Occipital lobe (tissue), 2 donors: ENCODE measurements around the gene UST. TPM values are rescaled to one million over a fixed set of nuclear protein-coding genes. Genes with fewer than 3 reads are reported as not detected.

ENCODE experiments used
- DNase-seq: peaks from one replicate; lab custom pipeline; 2025; lab: John Stamatoyannopoulos, UW
- total RNA-seq: library from RNA; depleted of rRNA; stranded (reverse); fragments of >200 nt; gene quantifications from one replicate; pipeline ENCODE4 v1.2.3, GENCODE V29; 2014

The UST gene
- total RNA-seq, 1 donor from 2014 or later: 48.5 TPM

DNA sequence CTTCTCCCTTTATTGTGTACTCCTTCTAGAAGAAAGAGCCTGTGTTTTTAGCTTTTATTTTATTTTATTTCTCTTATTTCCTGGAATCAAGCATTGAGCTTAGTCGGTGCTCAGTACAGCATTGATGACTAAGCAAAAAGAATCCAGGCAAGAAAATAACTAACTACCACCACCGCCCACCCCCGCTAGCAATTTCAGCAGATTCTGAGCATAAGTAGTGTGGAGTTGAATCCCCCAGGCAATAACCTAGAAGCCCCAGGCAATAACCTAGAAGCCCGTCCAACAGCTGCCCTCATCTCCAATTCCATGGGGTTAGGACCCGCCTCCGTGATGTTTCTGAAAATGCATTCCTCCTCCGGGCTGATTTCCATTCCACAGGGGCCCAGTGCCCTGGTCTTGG lies 312.7 kb downstream of the UST start:
- no peak for DNase-seq

DNA sequence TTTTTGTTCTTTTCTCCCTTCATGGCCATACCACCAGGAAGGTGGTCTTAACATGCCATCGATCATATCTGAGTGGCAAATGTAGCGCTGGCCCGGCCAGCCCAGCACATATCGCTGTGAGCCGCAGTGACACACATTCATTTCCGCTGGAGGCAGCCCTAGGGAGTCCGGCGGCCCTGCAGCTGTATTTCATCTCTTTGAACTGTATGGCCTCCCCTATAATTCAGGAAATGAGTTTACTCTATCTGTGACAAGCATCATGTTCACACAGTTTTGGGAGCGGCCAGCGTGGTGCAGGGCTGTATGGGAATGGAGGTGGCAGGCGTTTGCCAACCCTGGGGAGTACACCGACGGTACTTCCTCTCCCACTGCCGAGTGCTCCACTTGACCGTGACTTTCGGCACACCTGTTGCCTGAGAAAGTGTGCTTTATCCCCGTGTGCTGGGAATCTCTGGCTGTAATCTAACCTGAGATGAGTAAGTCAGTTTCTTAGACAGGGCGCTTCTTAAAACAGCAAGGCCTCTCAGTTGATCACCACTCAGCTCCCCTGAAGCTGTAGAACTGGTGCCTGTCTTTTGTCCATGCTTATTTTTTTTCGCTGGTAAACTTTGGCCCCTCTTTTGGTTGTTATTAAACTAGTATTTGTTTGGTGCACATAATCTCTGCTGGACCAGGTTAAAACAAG lies 313.6 kb downstream of the UST start:
- DNase-seq: no peak

DNA sequence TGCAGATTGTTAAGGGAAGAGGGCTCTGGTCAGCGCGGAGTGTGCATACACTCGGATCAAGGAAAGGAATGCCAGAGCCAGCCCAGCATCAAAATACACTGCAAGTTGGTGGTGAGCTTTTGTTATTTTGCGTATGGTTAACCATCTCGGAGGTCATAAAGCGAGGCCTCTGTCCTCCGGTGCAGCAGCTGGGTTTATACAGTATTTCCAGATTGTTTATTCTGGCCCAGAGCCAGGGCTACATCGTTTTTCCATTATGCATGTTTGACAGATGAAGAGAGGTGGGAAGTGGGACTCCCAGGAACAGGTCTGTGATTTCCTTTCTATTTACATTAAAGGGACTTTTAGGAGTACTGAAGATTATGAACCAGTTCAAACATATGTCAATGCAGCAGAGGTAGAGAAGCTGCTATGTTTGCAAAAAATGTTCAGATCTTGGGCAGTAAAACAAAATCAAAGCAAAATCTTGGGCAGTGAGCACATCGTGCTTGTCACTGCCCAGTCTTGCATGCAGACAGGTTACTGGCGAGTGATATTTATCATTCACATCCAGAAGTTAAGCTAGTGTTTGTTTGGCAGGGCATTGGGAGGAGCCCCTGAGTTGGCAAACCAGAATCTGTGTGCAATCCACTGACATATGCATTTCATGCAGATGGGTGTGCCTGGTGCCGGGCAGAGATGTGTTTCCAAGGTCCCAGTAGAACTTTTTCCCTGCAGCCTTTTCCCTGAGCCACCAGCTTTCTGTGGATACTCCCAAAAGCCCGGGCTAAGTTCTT lies 314.3 kb downstream of the UST start:
- no peak for DNase-seq

DNA sequence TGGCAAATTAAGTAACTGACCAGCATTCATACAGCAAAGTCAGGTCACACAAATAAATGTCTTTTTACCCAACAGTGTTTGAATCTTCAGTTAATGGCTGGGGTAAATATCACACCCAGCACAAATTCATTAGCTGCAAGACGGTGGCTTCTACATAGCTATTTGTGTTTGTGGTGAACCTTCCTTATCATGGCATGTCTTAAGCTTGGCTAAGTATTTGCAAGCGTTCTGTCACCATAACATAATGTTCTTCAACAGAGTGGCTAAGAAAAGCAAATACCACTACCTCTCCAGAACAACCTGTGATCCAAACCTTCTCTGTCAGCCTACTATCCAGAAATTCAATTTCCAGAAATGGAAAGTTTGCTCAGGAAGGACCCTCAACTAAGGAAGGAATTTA lies 315.1 kb downstream of the UST start:
- no peak for DNase-seq

DNA sequence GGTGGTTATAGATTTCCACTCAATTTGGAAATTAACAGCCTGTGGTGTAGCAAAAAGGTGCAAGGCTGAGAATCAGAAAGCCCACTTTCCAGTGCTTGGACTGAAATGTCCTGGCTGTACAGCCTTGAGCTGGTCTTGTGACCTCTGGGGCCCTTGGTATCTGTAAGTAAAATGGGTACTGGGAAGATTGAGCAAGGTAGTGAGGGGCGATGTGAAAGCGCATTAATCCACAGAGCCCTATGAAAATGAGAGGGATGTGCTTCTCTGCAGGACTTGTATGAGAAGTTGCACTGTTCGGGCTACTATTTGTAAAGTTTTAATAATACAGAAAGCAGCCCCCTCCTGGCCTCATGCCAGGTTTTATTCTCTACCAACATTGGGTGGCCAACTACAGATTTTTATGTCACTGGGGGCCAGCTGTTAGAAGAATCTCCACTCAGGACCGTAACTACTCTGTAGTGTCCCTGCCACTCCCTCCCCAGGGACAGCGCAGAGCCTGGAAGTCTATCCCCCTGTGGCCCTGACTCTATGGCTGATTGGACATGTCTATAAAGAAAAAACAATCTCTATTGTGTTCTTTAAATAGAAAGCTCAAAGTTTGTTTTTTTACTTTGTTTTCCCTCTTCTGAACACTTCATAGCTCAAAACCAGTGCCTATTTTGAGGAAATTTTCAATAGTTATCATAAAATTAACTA lies 316.0 kb downstream of the UST start:
- DNase-seq: no peak

DNA sequence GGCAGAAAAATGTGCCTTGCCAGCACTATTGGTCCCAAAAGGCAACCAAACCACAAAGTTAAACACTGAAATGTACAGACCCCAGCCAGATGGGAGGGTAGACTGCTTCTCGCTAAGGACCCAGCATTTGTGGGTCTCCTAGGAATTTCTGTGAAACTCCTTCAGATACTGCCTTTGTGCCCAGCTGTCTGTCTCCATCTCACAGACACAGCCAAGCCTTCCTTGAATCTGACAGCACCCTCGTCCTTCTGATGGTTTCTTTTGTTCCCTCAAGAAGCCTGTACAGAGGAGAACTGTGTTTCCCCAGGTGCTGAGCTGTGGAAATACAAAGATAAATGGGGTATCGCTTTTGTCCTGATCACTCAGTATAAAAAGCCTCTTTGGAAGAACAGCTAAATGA lies 316.6 kb downstream of the UST start:
- DNase-seq: no peak

DNA sequence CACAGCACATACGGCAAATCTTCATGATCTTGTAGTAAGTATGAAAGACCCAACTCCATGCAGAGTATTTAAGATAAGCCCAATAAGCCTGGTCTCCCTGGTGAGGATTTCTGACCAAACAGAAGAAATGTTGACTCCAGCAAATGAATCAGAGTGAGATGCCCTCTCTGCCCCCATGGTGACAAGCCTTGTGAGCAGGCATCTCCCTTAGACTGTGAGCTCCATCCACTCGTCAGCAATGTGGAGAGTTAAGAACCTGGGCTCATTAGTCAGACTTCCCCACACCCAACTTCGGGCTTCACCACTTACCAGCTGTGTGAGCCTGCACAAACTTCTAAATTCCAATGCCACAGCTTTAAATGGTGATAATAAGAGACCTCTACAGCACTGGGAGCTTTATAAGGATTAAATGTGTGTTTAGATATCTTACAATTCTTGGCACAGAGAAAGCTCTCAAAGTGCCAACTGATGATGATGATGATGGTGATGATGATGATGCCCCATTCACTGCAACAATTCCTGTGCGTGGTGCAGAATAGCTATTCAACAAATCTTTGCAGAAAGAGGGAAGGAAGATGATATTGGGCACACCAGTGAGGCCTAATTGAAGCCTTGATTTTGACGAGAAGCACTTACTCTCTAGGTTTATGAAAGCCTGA lies 317.3 kb downstream of the UST start:
- DNase-seq: no peak

DNA sequence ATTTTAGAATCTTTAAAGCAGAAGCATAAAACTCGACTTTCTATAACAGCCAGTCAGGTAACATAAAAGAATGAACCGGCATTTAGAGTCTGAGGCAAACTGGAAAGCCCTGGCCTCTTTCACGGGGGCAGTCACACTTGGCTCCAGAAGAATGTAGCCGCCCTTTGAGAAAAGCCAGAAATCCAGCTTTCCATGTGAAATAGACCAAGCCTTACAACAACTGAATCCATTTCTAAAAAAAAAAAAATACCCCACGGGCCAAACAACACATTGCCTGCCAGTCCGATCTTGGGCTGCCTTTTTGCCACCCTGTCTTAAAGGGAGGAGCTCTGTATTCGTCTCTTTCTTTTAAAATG lies 317.8 kb downstream of the UST start:
- DNase-seq: no peak

DNA sequence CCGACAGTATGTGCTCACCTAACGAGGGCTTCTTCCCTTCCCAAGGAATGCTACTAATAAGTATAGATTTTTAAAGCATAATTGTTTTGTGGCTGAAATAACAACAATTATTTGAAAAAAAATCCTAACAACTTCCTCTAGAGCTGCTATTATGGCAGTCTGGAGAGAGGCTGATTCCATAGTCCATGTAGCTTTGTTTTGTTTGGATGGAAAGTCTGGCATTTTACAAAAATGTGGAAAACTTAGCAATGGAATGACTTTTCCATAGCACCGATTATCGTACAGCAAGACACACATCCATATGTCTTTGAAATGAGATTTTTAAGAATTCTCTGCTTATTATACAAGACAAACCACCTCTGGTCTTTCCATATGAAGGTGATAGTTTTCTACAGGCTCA lies 318.3 kb downstream of the UST start:
- DNase-seq: no peak

DNA sequence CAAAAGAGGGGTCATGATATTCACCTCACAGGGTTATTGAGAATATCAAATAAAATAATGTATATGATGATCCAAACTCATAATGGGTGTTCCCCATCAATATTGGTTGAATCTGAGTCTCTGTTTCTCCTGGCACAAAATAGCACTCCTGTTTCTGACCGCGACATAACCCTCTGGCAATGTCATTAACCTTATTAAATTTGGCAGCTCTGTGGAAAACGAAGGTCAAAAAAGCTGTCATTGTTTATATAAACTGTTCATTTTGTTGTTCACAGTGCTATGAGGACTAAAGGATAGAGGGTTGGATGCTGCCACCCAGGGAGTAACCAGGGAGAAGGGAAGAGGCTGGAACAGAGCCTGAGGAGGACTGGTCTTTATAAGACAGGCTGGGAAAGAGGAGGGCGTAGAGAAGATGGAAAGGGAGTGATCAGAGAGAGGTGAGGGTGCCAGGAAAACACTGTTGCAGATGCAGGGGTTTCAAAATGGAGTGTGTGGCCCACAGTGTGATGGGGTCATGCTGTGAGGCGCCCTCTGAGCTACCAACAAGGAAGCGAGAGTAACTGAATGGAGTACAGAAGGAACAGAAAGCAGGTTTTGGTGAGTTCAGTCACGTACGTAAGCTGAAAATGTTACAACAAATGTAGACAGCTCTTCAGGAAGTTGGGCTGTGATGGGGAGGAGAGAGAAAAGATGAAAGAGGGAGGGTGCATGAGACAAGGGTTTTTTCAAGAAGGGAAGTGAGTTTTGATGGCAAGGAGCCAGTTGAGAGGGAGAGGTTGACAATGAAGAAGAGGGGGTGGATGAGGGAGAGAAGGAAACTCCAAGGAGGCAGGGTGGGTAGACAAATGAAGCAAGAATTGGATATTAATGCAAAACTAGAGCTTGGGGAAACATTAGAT lies 319.1 kb downstream of the UST start:
- no peak for DNase-seq

DNA sequence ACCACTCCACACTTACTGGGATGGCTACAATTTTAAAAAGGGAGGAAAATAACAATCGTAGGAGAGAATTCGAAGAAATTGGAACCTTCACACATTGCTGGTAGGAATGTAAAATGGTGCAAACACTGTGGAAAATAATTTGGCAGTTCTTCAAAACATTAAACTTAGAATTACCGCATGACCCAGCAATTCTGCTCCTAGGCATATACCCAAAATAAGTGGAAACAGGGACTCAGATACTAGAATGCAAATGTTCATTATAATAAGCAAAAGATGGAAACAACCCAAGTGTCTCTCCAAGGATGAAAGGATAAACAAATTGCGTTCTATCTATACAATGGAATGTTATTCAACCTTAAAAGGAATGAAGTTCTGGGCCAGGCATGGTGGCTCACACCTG lies 325.2 kb downstream of the UST start:
- no peak for DNase-seq

DNA sequence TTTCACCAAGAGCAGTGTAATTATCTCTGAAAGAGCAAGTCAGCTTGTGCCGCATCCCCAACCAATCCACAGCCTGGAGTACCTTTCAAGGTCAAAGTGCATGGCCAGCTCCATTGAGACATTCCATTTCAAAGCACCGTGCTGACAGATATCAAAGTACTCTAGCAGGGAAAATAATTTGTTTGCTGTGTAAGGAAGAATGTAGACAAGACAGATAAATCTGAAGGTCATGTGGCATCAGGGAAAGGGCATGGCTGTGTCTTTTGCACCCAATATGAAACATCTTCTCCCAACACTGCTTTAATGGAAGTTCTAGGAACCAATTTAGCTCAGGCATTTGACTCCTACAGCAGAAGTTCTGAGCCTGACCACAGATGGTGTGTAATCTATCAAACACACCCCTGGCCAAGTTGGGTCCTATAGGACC lies 328.0 kb downstream of the UST start:
- DNase-seq: no peak

DNA sequence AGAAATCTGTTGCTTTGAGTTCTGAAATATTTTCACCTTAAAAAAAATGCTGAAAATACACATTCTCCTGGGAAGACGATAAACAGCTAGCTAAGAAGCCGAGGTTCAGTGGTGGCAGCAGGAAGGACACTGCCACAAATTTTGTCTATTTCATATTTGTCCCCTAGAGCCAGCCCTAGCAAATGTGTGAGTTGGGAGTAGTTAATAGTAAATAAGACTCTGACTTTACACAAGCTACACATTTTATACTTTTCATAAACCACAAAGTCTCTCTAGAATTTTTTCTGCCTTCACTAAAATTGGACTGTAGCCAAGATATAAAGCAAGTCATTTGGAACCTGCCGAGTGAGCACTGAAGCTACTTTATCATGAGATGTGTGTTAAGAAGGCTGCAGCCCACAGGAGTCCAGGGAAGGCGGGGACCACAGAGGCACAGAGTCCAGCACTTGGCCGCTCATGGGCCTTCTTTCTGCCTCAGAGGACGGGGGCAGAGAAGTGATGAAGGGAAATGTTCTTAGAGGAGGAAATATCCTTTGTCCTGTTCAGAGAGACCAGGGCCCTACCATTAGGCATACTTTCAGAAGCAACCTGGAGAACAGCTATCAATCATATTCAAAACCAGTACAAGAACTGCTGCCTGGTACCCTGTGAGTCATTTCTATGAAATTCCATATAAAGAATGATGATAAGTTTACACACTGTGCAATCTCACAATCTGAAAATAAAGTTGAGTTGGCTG lies 329.0 kb downstream of the UST start:
- no peak for DNase-seq

DNA sequence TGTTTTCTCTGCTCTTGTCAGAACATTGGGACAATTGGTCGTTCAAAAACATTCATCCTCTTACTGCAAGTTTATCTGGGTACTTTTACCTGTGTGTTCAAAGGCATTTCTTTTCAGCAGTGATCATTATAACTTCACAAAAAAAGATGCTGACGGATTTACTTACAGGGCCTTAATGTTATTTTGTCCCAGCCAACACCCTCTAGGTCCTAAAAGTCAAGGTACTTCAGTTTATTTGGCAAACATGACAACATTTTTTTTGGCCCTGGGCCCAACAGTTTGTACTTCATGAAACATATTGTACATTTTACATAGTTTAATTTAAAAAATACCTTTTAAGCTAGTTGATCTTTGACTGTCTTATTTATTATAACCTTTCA lies 329.5 kb downstream of the UST start:
- no peak for DNase-seq

DNA sequence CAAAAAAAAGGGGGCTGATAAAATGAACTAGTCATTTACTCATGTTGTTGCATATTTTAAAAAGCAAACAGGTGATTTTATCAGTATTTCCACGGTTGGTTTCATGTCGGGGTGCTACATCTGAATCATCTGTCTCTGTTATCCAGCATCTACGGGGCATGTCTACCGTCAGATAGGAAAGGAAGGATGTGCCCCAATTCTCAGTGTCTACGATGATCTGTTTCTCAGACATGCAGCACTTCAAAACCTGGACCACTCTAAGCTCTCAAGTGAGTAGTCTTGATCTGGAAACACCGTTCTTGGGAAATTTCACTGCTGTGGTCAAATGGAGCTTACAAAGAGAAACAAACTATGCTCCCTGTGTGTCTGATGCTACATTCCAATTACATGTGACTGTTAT lies 330.4 kb downstream of the UST start:
- DNase-seq: no peak

DNA sequence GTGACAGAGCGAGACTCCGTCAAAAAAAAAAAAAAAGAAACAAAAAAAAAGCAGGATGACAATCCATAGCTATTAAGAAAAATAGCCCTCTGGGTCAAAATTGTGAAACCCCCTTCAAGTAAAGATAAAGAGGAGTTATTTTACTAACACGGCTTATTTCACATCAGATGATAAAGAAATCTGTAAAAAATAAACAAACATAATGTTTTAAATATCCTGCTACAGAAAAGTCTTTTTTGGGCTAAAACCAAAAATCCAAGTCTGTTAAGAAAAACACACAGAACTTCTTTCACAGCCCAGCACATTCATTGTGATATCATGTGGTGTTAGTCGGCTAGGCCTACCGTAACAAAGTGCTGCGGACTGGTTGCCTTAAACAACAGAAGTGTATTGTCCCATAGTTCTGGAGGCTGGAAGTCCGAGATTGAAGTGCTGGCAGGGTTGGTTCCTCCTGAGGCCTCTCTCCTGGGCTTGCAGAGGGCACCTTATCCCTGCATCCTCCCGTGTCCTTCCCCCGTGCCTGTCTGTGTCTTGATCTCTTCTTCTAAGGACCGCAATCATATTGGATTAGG lies 331.5 kb downstream of the UST start:
- DNase-seq: no peak

DNA sequence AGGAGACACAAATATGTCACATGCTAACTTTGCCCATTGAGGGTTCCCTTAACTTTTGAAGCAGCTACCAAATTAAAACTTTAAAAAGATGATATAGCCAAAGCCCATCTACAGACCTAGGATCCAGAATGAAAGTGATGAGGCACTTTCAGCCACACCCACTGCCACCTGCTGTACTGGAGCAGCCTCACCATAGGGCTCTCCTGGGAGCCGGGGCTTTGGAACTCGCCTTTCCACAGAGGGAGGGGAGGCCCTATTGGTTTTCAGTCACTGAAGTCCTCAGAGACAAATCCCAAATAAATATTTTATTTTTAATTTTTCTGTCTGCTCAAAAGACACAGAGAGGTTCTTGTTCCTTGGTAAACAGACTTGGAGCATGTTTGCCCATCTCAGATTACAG lies 332.6 kb downstream of the UST start:
- no peak for DNase-seq

DNA sequence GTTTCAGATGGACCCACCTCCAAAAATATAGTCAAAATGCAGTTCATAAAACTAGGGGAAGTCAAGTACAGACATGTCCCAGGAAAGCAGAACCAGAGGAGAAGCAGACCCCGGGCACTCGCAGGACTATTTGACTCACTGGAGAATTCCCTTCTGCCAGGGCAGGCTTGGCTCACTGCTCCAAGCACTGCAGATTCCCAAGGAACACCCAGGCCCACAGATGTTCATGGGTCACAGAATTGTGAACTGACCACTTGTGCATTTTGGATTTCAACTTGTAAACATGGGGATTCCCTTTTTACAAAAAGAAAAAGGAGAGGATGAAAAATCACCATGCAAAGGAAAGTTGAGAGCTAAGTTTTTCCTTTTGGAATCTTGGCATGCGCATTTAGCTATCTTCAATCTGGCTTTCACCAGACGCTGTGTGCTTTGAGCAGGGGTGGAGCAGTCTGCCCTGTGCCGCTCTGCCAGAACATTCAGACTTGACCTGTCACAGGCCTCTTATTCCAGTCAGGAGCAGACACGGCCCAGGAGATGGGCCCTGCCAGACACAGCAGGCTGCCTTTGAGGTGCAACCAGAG lies 333.2 kb downstream of the UST start:
- peak; percentile 14 for DNase-seq

DNA sequence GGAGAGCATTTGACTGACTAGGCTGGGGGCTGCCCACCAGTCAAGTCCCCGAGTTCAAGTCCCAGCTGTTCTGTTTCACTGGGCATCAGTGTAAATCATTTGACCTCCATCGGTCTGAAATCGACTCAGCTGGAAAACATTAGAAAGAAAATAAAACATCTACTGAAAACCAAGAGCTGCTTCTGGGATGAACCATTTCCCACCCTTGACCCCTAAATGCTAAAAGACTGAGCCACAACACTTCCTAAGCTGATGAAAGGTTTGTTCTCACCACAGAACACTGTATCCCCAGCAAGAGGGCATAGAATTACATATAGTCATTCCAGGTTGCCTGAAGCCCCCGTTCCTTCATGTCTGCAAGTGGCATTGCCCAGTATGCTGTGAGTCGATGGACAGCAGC lies 333.7 kb downstream of the UST start:
- DNase-seq: no peak

DNA sequence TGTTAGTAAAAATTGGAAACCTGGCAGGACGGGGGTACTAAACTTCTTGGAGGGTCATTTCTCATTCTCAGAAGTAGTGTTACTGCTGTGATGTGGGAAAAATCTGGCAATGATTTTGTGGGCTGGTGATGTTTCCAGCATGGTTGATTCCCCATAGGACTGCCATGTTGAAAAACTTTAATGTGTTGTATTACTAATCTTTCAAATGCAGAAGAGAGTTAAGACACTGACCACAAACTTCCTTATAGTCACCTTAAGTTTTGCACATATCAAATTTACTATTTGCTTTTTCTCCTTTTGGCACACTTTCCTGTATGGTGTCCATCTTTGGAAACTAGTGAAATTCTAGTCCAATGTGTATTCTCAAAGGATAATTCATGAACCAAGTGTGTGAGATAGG lies 334.5 kb downstream of the UST start:
- DNase-seq: no peak
